ENCODE results near the gene GRAP.
"Not testable (repeated sequence)": the region's sequence is repeated elsewhere in the genome, so short reads cannot be mapped to it uniquely, and the experiment has no call there.

GRAP gene

DNA sequence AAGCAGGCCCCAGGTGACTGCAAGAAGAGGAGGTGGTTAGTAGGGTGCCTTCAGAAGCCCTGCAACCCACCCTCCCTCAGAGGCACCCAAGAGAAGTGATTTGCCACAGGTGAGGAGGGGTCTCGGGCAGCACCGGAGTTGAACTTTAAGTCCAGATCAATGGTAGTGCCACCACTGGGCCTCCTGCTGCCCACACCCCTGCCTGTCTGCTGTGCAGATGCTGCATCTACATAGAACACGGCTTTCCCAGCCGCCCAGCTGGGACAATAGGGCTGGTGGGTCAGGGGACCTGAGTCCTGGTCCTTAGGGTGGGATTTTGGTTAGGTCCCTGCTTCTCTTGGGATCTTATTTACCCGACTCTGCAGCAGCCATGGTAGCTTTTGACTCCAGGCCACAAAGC, 24.6 kb downstream of the GRAP start:
- no peaks in the 10 kb centered on the region for H3K9me3 ChIP-seq (ENCODE audit: control insufficient read depth, insufficient read depth, low read length)
- H3K9ac ChIP-seq (ENCODE audit: low read depth, low read length), result no peak overlapping the region
- H3K4me3 ChIP-seq (ENCODE audit: low read depth, low read length), result no peak overlapping the region
- no peaks in the 10 kb centered on the region for H3K4me1 ChIP-seq (ENCODE audit: control insufficient read depth, insufficient read depth, low read length)
- no peaks in the 10 kb centered on the region for H3K36me3 ChIP-seq (ENCODE audit: control insufficient read depth, insufficient read depth, low read length)
- no peaks in the 10 kb centered on the region for H3K27me3 ChIP-seq (ENCODE audit: control insufficient read depth, insufficient read depth, low read length)

DNA sequence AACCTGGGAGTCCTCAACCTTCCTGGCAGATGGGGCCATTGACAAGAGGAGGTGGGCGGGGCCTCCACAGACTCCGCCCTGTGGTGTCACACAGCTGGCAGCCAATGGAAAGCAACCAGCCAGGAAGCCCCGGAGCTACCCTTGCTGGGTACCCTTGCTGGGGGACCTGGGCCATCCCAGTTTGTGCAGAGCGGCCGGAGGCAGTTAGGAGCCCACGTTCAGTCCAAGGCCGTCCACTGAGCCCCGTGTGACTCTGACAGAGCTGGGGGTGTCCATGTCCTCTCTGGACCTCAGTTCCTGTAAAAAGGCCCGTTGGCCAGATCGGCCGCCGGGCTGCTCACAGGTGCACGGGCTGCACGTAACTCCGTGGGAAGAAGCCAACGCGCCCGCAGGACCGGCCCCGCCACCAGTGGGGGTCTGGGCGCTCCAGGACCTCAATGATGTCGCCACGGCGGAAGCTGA, 25.1 kb downstream of the GRAP start:
- Histone ChIP-seq H3K36me3 (ENCODE audit: control insufficient read depth, insufficient read depth, low read length) (no peaks in the 10 kb centered on the region), H3K4me1 (ENCODE audit: control insufficient read depth, insufficient read depth, low read length) (no peaks in the 10 kb centered on the region), H3K9ac (ENCODE audit: low read depth, low read length) (no peak overlapping the region), H3K27me3 (ENCODE audit: control insufficient read depth, insufficient read depth, low read length) (no peaks in the 10 kb centered on the region), H3K9me3 (ENCODE audit: control insufficient read depth, insufficient read depth, low read length) (no peaks in the 10 kb centered on the region), H3K4me3 (ENCODE audit: low read depth, low read length) (no peak overlapping the region)

- H3K4me3 ChIP-seq (ENCODE audit: low read depth, low read length); H3K27me3 ChIP-seq (ENCODE audit: control insufficient read depth, insufficient read depth, low read length); H3K36me3 ChIP-seq (ENCODE audit: control insufficient read depth, insufficient read depth, low read length); H3K9me3 ChIP-seq (ENCODE audit: control insufficient read depth, insufficient read depth, low read length); H3K9ac ChIP-seq (ENCODE audit: low read depth, low read length); H3K4me1 ChIP-seq (ENCODE audit: control insufficient read depth, insufficient read depth, low read length): not testable (repeated sequence)
Measured at GRCh38 chr17:19021011-19021621, 25.6 kb downstream of the GRAP start.

DNA sequence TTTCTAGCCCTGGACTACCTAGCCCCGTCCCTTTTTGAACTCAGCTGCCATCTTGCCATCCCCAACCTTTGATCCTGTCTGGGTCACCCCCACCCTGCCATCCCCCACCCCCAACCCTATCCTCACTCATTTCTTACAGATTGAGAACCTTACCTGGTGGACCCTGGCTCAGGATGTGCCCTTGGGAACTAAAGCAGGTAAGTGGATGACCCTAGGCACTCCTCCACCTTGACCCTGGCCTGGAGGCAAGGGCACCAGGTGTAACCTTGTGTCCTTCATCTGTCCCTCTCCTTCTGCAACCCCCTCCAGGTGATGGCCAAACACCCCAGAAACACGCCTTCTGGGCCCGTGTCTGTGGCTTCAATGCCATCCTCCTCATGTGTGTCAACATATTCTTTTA, 26.7 kb downstream of the GRAP start:
- Histone ChIP-seq H3K36me3 (ENCODE audit: control insufficient read depth, insufficient read depth, low read length) (no peaks in the 10 kb centered on the region), H3K4me1 (ENCODE audit: control insufficient read depth, insufficient read depth, low read length) (no peaks in the 10 kb centered on the region), H3K4me3 (ENCODE audit: low read depth, low read length) (no peak overlapping the region), H3K9me3 (ENCODE audit: control insufficient read depth, insufficient read depth, low read length) (no peaks in the 10 kb centered on the region), H3K9ac (ENCODE audit: low read depth, low read length) (no peak overlapping the region), H3K27me3 (ENCODE audit: control insufficient read depth, insufficient read depth, low read length) (no peaks in the 10 kb centered on the region)

GRCh38 chr17:19019041-19019941, 27.5 kb downstream of the GRAP start:
- H3K36me3 ChIP-seq (ENCODE audit: control insufficient read depth, insufficient read depth, low read length), result no peaks in the 10 kb centered on the region
- no peak overlapping the region for H3K4me3 ChIP-seq (ENCODE audit: low read depth, low read length)
- no peaks in the 10 kb centered on the region for H3K27me3 ChIP-seq (ENCODE audit: control insufficient read depth, insufficient read depth, low read length)
- H3K4me1 ChIP-seq (ENCODE audit: control insufficient read depth, insufficient read depth, low read length), result no peaks in the 10 kb centered on the region
- H3K9ac ChIP-seq (ENCODE audit: low read depth, low read length), result no peak overlapping the region
- H3K9me3 ChIP-seq (ENCODE audit: control insufficient read depth, insufficient read depth, low read length), result no peaks in the 10 kb centered on the region

DNA sequence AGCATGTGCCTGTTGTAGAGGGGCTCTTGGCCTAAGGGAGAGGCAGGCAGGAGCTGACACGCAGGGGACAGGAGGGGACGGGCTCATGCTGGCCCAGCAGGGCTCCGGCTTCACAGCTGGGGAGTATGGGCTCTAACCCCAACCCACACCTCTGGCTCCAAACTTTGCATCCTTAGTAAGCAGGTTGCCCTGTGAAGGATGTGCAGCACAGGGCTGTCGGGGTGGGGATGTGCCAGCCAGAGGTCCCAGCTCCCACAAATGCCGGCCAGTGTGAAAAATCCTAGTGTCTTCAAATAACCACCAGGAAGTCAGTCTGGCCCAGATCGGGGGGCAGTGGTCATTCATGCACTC, 28.2 kb downstream of the GRAP start:
- Histone ChIP-seq H3K4me1 (ENCODE audit: control insufficient read depth, insufficient read depth, low read length) (no peaks in the 10 kb centered on the region), H3K36me3 (ENCODE audit: control insufficient read depth, insufficient read depth, low read length) (no peaks in the 10 kb centered on the region), H3K9ac (ENCODE audit: low read depth, low read length) (no peak overlapping the region), H3K27me3 (ENCODE audit: control insufficient read depth, insufficient read depth, low read length) (no peaks in the 10 kb centered on the region), H3K9me3 (ENCODE audit: control insufficient read depth, insufficient read depth, low read length) (no peaks in the 10 kb centered on the region), H3K4me3 (ENCODE audit: low read depth, low read length) (no peak overlapping the region)

- Histone ChIP-seq H3K9me3 (ENCODE audit: control insufficient read depth, insufficient read depth, low read length) (no peaks in the 10 kb centered on the region), H3K4me3 (ENCODE audit: low read depth, low read length) (no peak overlapping the region), H3K27me3 (ENCODE audit: control insufficient read depth, insufficient read depth, low read length) (no peaks in the 10 kb centered on the region), H3K36me3 (ENCODE audit: control insufficient read depth, insufficient read depth, low read length) (no peaks in the 10 kb centered on the region), H3K4me1 (ENCODE audit: control insufficient read depth, insufficient read depth, low read length) (no peaks in the 10 kb centered on the region), H3K9ac (ENCODE audit: low read depth, low read length) (no peak overlapping the region)
Measured at GRCh38 chr17:19017804-19018599, 28.8 kb downstream of the GRAP start.

- Histone ChIP-seq H3K4me1 (ENCODE audit: control insufficient read depth, insufficient read depth, low read length) (no peaks in the 10 kb centered on the region), H3K36me3 (ENCODE audit: control insufficient read depth, insufficient read depth, low read length) (no peaks in the 10 kb centered on the region), H3K4me3 (ENCODE audit: low read depth, low read length) (no peak overlapping the region), H3K9ac (ENCODE audit: low read depth, low read length) (no peak overlapping the region), H3K27me3 (ENCODE audit: control insufficient read depth, insufficient read depth, low read length) (no peaks in the 10 kb centered on the region), H3K9me3 (ENCODE audit: control insufficient read depth, insufficient read depth, low read length) (no peaks in the 10 kb centered on the region)
Measured at GRCh38 chr17:19017401-19017800, 29.4 kb downstream of the GRAP start.

DNA sequence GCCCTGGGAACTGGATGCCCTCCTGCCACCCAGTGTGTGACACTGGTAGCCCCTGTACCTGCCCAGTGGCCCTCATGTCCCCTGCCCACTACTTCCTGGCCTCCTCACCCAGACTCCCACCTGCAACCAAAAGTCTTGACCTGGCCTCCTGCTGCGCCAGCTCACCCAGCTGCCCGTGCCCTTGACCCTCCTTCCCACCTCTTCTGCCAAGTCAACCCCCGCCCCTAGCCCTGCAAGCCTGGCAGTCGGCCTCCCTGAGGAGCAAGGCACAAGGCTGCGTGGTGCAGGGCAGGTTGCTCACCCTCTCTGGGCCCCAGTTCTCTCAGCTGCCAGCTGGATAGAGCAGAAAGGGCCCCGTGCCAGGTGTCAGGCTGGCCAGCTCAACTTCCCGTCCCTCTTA, 29.9 kb downstream of the GRAP start:
- H3K9me3 ChIP-seq (ENCODE audit: control insufficient read depth, insufficient read depth, low read length), result no peaks in the 10 kb centered on the region
- H3K4me1 ChIP-seq (ENCODE audit: control insufficient read depth, insufficient read depth, low read length), result no peaks in the 10 kb centered on the region
- no peak overlapping the region for H3K9ac ChIP-seq (ENCODE audit: low read depth, low read length)

GRCh38 chr17:19016297-19016696, 30.5 kb downstream of the GRAP start:
- no peaks in the 10 kb centered on the region for H3K9me3 ChIP-seq (ENCODE audit: control insufficient read depth, insufficient read depth, low read length)
- H3K4me3 ChIP-seq (ENCODE audit: low read depth, low read length), result no peak overlapping the region
- H3K9ac ChIP-seq (ENCODE audit: low read depth, low read length), result no peak overlapping the region
- no peaks in the 10 kb centered on the region for H3K27me3 ChIP-seq (ENCODE audit: control insufficient read depth, insufficient read depth, low read length)
- H3K36me3 ChIP-seq (ENCODE audit: control insufficient read depth, insufficient read depth, low read length), result no peaks in the 10 kb centered on the region
- no peaks in the 10 kb centered on the region for H3K4me1 ChIP-seq (ENCODE audit: control insufficient read depth, insufficient read depth, low read length)

More for the DNA sequence above, 29.9 kb downstream of the GRAP start:
- Histone ChIP-seq H3K4me3 (ENCODE audit: low read depth, low read length) (no peak overlapping the region), H3K27me3 (ENCODE audit: control insufficient read depth, insufficient read depth, low read length) (no peaks in the 10 kb centered on the region), H3K36me3 (ENCODE audit: control insufficient read depth, insufficient read depth, low read length) (no peaks in the 10 kb centered on the region)

DNA sequence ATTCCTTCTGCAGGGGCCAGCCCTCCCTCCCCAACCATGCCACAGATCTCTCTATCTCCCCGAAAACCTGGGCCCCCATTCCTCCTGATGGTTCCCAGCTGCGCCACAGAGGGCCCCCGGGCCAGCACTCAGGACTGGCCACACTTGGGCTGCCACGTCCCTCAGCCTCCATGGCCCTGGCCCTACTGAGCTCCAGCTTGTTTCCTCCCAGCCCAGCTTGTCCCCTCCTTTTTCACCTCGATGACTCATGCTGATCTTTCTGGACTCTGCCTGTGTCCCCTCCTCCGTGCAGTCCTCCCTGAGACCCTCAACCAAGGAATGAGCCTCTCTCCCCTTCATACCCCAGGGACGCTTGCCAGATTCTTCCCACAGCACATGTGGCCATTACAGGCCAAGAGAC, 31.3 kb downstream of the GRAP start:
- Histone ChIP-seq H3K4me1 (ENCODE audit: control insufficient read depth, insufficient read depth, low read length) (no peaks in the 10 kb centered on the region), H3K9me3 (ENCODE audit: control insufficient read depth, insufficient read depth, low read length) (no peaks in the 10 kb centered on the region), H3K4me3 (ENCODE audit: low read depth, low read length) (no peak overlapping the region), H3K36me3 (ENCODE audit: control insufficient read depth, insufficient read depth, low read length) (no peaks in the 10 kb centered on the region), H3K9ac (ENCODE audit: low read depth, low read length) (no peak overlapping the region), H3K27me3 (ENCODE audit: control insufficient read depth, insufficient read depth, low read length) (no peaks in the 10 kb centered on the region)

Data from iPS-15b (cell line).